Activated CD4-positive, alpha-beta memory T cell treated with anti-CD3 and anti-CD28 coated beads for 36 hours (primary cell): ENCODE data around the gene SLC7A7. TPM values are rescaled to one million over a fixed set of nuclear protein-coding genes. Genes with fewer than 3 reads are reported as not detected.
"Not testable (repeated sequence)": the region's sequence is repeated elsewhere in the genome, so short reads cannot be mapped to it uniquely, and the experiment has no call there.

Source experiments
- CTCF ChIA-PET: fragments of 350-600 bp; sonication (Branson Sonifier 250); formaldehyde crosslinking; loops from one replicate; lab custom pipeline; 2021; ENCODE audit warnings: antibody characterized with exemption, inconsistent platforms; lab: Charles Lee
- POLR2A ChIA-PET: fragments of 350-600 bp; sonication (Branson Sonifier 250); formaldehyde crosslinking; loops from one replicate; lab custom pipeline; 2021; ENCODE audit warnings: antibody characterized with exemption; lab: Charles Lee
- DNase-seq: peaks from one replicate; pipeline ENCODE4 v3.0.0-alpha.2; 2020
- H3K27ac Mint-ChIP-seq: one replicate; pipeline ENCODE4 v1.8.0; 2021; ENCODE audit warnings: mixed read lengths
- H3K27me3 Mint-ChIP-seq: one replicate; pipeline ENCODE4 v1.8.0; 2021; ENCODE audit warnings: mixed read lengths
- H3K36me3 Mint-ChIP-seq: one replicate; pipeline ENCODE4 v1.8.0; 2021; ENCODE audit warnings: mixed read lengths
- H3K4me1 Mint-ChIP-seq: one replicate; pipeline ENCODE4 v1.8.0; 2021; ENCODE audit warnings: low read depth, mixed read lengths
- H3K4me3 Mint-ChIP-seq: one replicate; pipeline ENCODE4 v1.8.0; 2021; ENCODE audit warnings: mild to moderate bottlenecking, mixed read lengths
- H3K9me3 Mint-ChIP-seq: one replicate; pipeline ENCODE4 v1.8.0; 2021; ENCODE audit warnings: mixed read lengths
- intact Hi-C: fragments of 100-400 bp; cut with micrococcal nuclease; formaldehyde crosslinking; loops from one replicate; pipeline ENCODE4 v1.15.1; 2023
- total RNA-seq, 2 experiments: library from RNA; stranded (reverse); gene quantifications; one replicate each; pipeline ENCODE4 v1.2.3, GENCODE V29; 2021

SLC7A7 gene
- total RNA-seq, 2 experiments from 2014 or later: 0.10 to 0.34 TPM

GRCh38 chr14:22766457-22767322 is 48.5 kb downstream of the SLC7A7 start, which contains the start of gene OXA1L:
Gene OXA1L (plus strand): TSS chr14:22766688. CDS start chr14:22766702, 14 bp downstream.
- Mint-ChIP-seq H3K36me3 (peaks cover 57% of the 10 kb centered on the region), H3K4me3 (peak within 1 kb of the TSS; percentile 94), H3K4me1 (peaks cover 34% of the 10 kb centered on the region), H3K9me3 (peaks cover 9% of the 10 kb centered on the region), H3K27ac (peak within 1 kb of the TSS; percentile 98), H3K27me3 (peaks cover 2% of the 10 kb centered on the region)
- POLR2A ChIA-PET: interaction anchor here (0.5 to 3.3 kb wide), 16 partner anchors 8 to 240 kb away, joined by 3 to 17 read pairs (median 5); partner anchors contain the start of genes DAD1, LRP10, MRPL52 and PRMT5
- DNase-seq: peak; percentile 98
- CTCF ChIA-PET: interaction anchor here (0.8 to 2.8 kb wide), 16 partner anchors 24 to 1662 kb away, joined by 3 to 34 read pairs (median 4); partner anchors contain the start of gene DAD1
- intact Hi-C loops: loop anchor here (1.0 to 5.0 kb wide), 7 partner anchors 29 to 194 kb away; partner anchors contain the start of genes DAD1, MRPL52 and RBM23

GRCh38 chr14:22764382-22764781 is 50.9 kb downstream of the SLC7A7 start:
- H3K9me3 Mint-ChIP-seq: peaks cover 16% of the 10 kb centered on the region
- intact Hi-C loops: no loop called here
- DNase-seq: no peak
- CTCF ChIA-PET: interaction anchor here (0.7 to 2.8 kb wide), 2 partner anchors 48 to 194 kb away, joined by 3 to 34 read pairs; no protein-coding TSS in a partner anchor
- H3K36me3 Mint-ChIP-seq: peaks cover 45% of the 10 kb centered on the region
- peaks cover 31% of the 10 kb centered on the region for H3K4me1 Mint-ChIP-seq
- POLR2A ChIA-PET: no interaction called here
- H3K27me3 Mint-ChIP-seq: peaks cover 2% of the 10 kb centered on the region
- no peak overlapping the region for H3K27ac Mint-ChIP-seq
- H3K4me3 Mint-ChIP-seq: no peak overlapping the region

- intact Hi-C loops: no loop called here
- Mint-ChIP-seq H3K4me3 (no peak overlapping the region), H3K4me1 (peaks cover 11% of the 10 kb centered on the region), H3K36me3 (peaks cover 29% of the 10 kb centered on the region), H3K27ac (no peak overlapping the region), H3K27me3 (peaks cover 2% of the 10 kb centered on the region), H3K9me3 (peaks cover 16% of the 10 kb centered on the region)
- ChIA-PET POLR2A (interaction anchor here (1.1 kb wide), 1 partner anchor 76 kb away, joined by 4 read pairs; no protein-coding TSS in a partner anchor), CTCF (interaction anchor here (0.6 kb wide), 1 partner anchor 1396 kb away, joined by 4 read pairs; no protein-coding TSS in a partner anchor)
- no peak for DNase-seq
Measured at GRCh38 chr14:22761734-22762133, 53.5 kb downstream of the SLC7A7 start.

GRCh38 chr14:22757972-22758650 is 57.1 kb downstream of the SLC7A7 start:
- intact Hi-C loops, H3K4me1 Mint-ChIP-seq, H3K27me3 Mint-ChIP-seq, H3K27ac Mint-ChIP-seq, H3K4me3 Mint-ChIP-seq, DNase-seq, POLR2A ChIA-PET: not testable (repeated sequence)
- H3K36me3 Mint-ChIP-seq: peaks cover 23% of the 10 kb centered on the region
- peaks cover 16% of the 10 kb centered on the region for H3K9me3 Mint-ChIP-seq
- CTCF ChIA-PET: interaction anchor here (1.2 kb wide), 1 partner anchor 115 kb away, joined by 3 read pairs; no protein-coding TSS in a partner anchor

GRCh38 chr14:22753586-22753985 is 61.6 kb downstream of the SLC7A7 start:
- H3K4me1 Mint-ChIP-seq: peaks cover 6% of the 10 kb centered on the region
- peaks cover 24% of the 10 kb centered on the region for H3K27me3 Mint-ChIP-seq
- H3K36me3 Mint-ChIP-seq: no peaks in the 10 kb centered on the region
- no peaks in the 10 kb centered on the region for H3K9me3 Mint-ChIP-seq
- CTCF ChIA-PET: interaction anchor here (0.7 to 1.4 kb wide), 3 partner anchors 85 to 183 kb away, joined by 3 read pairs; no protein-coding TSS in a partner anchor
- no peak overlapping the region for H3K4me3 Mint-ChIP-seq
- DNase-seq: no peak
- intact Hi-C loops: no loop called here
- no peak overlapping the region for H3K27ac Mint-ChIP-seq
- POLR2A ChIA-PET: interaction anchor here (0.6 to 1.8 kb wide), 3 partner anchors 13 to 766 kb away, joined by 3 to 6 read pairs (median 3); partner anchors contain the start of genes OXA1L and REM2

- intact Hi-C loops: no loop called here
- POLR2A ChIA-PET: no interaction called here
- H3K27me3 Mint-ChIP-seq: peaks cover 26% of the 10 kb centered on the region
Measured at GRCh38 chr14:22752422-22752821, 62.8 kb downstream of the SLC7A7 start.

GRCh38 chr14:22748631-22749068 is 66.6 kb downstream of the SLC7A7 start:
- intact Hi-C loops: no loop called here
- CTCF ChIA-PET: no interaction called here
- H3K27ac Mint-ChIP-seq: no peak overlapping the region

More at GRCh38 chr14:22752422-22752821, 62.8 kb downstream of the SLC7A7 start:
- H3K36me3 Mint-ChIP-seq: no peaks in the 10 kb centered on the region
- H3K9me3 Mint-ChIP-seq: no peaks in the 10 kb centered on the region
- peak; percentile 19 for DNase-seq
- no peak overlapping the region for H3K4me3 Mint-ChIP-seq
- H3K27ac Mint-ChIP-seq: no peak overlapping the region
- peaks cover 6% of the 10 kb centered on the region for H3K4me1 Mint-ChIP-seq
- CTCF ChIA-PET: interaction anchor here (1.1 to 1.4 kb wide), 2 partner anchors 100 to 182 kb away, joined by 3 read pairs; no protein-coding TSS in a partner anchor

GRCh38 chr14:22748206-22748605 is 67.0 kb downstream of the SLC7A7 start:
- H3K4me3 Mint-ChIP-seq: no peak overlapping the region
- peaks cover 23% of the 10 kb centered on the region for H3K27me3 Mint-ChIP-seq
- CTCF ChIA-PET: no interaction called here
- H3K4me1 Mint-ChIP-seq: peaks cover 6% of the 10 kb centered on the region
- DNase-seq: no peak
- intact Hi-C loops: no loop called here
- no peaks in the 10 kb centered on the region for H3K9me3 Mint-ChIP-seq
- H3K36me3 Mint-ChIP-seq: no peaks in the 10 kb centered on the region
- POLR2A ChIA-PET: no interaction called here
- H3K27ac Mint-ChIP-seq: no peak overlapping the region

More at GRCh38 chr14:22748631-22749068, 66.6 kb downstream of the SLC7A7 start:
- POLR2A ChIA-PET: no interaction called here
- Mint-ChIP-seq H3K36me3 (no peaks in the 10 kb centered on the region), H3K4me3 (no peak overlapping the region), H3K9me3 (no peaks in the 10 kb centered on the region), H3K4me1 (peaks cover 6% of the 10 kb centered on the region), H3K27me3 (peaks cover 23% of the 10 kb centered on the region)
- DNase-seq: no peak

- no peak overlapping the region for H3K4me3 Mint-ChIP-seq
- H3K27ac Mint-ChIP-seq: no peak overlapping the region
- H3K9me3 Mint-ChIP-seq: no peaks in the 10 kb centered on the region
- POLR2A ChIA-PET: no interaction called here
- peaks cover 23% of the 10 kb centered on the region for H3K27me3 Mint-ChIP-seq
- DNase-seq: no peak
- peaks cover 6% of the 10 kb centered on the region for H3K4me1 Mint-ChIP-seq
- intact Hi-C loops: no loop called here
- CTCF ChIA-PET: no interaction called here
- H3K36me3 Mint-ChIP-seq: no peaks in the 10 kb centered on the region
Measured at GRCh38 chr14:22747769-22748168, 67.5 kb downstream of the SLC7A7 start.

- ChIA-PET POLR2A (interaction anchor here (0.5 kb wide), 1 partner anchor 1370 kb away, joined by 4 read pairs; no protein-coding TSS in a partner anchor), CTCF (no interaction called here)
- DNase-seq: no peak
- Mint-ChIP-seq H3K9me3 (no peaks in the 10 kb centered on the region), H3K36me3 (no peaks in the 10 kb centered on the region), H3K27ac (no peak overlapping the region), H3K4me3 (no peak overlapping the region), H3K27me3 (no peaks in the 10 kb centered on the region), H3K4me1 (peaks cover 16% of the 10 kb centered on the region)
- intact Hi-C loops: no loop called here
Measured at GRCh38 chr14:22740020-22740419, 75.2 kb downstream of the SLC7A7 start.

GRCh38 chr14:22739423-22739822 is 75.8 kb downstream of the SLC7A7 start:
- H3K4me1 Mint-ChIP-seq: peaks cover 16% of the 10 kb centered on the region
- H3K27ac Mint-ChIP-seq: no peak overlapping the region
- ChIA-PET CTCF (no interaction called here), POLR2A (no interaction called here)
- intact Hi-C loops: no loop called here
- H3K9me3 Mint-ChIP-seq: no peaks in the 10 kb centered on the region
- no peak for DNase-seq
- H3K4me3 Mint-ChIP-seq: no peak overlapping the region
- H3K27me3 Mint-ChIP-seq: no peaks in the 10 kb centered on the region
- H3K36me3 Mint-ChIP-seq: no peaks in the 10 kb centered on the region
